Cardiac septum (tissue), 1 donor: ENCODE data around the gene RHOT1. TPM values are rescaled to one million over a fixed set of nuclear protein-coding genes. Genes with fewer than 3 reads are reported as not detected.
"Not testable (repeated sequence)": the region's sequence is repeated elsewhere in the genome, so short reads cannot be mapped to it uniquely, and the experiment has no call there.

Experiments used
- DNase-seq: peaks from one replicate; pipeline ENCODE4 v3.0.0-alpha.2; 2020; ENCODE audit warnings: low spot score
- intact Hi-C: fragments of 100-400 bp; cut with DNase I; formaldehyde crosslinking; loops from one replicate; pipeline ENCODE4 v1.14.0; 2022
- long read RNA-seq: library from polyadenylated mRNA; unstranded; transcript quantifications from one replicate; pipeline ENCODE4 v2.0.0, GENCODE V29; 2021
- total RNA-seq: library from RNA; stranded (reverse); fragmentation: NEBNext Ultra II Directional; extraction: Animal tissue kit (Norgen Biotek cat#: 25700); gene quantifications from one replicate; pipeline ENCODE4 v1.2.1, GENCODE V29; 2021
- donor health status: DM: no; HTN: no; CAD: no.

RHOT1 gene
- 39.4 TPM for total RNA-seq
- long read RNA-seq, transcript RHOT1-201 (19 exons, 3,133 nt): major isoform, 12 of 44 reads
- long read RNA-seq, transcript RHOT1-205 (20 exons, 2,516 nt): minor isoform, 6 of 44 reads
- long read RNA-seq, partial matches to known transcripts: 15 of 44 reads
- long read RNA-seq, other reads (novel, unspliced or antisense): 11 of 44 reads

GRCh38 chr17:32142038-32142856 lies at the start of gene RHOT1:
RHOT1 (plus strand) TSS chr17:32142502; CDS start chr17:32142693, 191 bp downstream.
- peak; percentile 88 for DNase-seq
- intact Hi-C loops: loop anchor here (10.0 kb wide), 1 partner anchor 203 kb away; the partner anchor contains the start of gene C17orf75

- intact Hi-C loops: no loop called here
- DNase-seq: no peak
Observed at GRCh38 chr17:32099686-32100085, 42.6 kb upstream of the RHOT1 start.

- intact Hi-C loops, DNase-seq: not testable (repeated sequence)
Observed at GRCh38 chr17:32100323-32100722, 42.0 kb upstream of the RHOT1 start.

DNA sequence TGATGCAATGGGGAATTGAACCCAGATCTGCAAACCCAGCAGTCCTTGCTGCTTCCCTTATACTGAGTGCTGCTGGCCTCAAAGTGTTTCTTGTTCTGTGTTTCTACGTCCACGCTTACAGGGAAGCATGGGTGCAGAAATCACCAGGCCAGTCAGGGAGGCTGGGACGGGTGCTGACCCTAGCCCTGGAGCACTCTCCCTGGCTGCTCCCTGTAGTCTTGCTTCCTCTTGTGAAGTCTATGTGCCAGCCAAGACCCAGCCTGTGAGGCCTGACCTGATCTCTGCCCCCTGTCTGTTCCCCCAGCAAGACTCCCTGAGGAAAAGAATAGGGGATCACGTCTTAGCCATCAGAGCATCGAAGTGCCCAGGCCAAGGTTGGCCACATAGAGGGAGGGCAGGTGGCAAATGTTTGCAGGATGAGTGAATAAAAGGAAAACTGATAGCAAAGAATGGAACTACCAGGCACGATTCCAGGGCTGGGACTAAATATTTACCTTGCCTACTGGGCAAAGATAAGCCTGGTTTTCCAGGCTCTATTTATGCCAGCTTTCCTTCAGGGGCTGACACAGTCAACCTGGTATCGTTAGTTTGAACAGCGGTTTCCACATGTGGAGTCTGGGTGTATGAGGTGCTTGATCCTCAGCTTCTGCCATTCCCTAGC lies 41.2 kb upstream of the RHOT1 start:
- intact Hi-C loops: no loop called here
- DNase-seq: no peak

GRCh38 chr17:32102172-32102571 lies 40.1 kb upstream of the RHOT1 start:
- intact Hi-C loops: no loop called here
- no peak for DNase-seq

GRCh38 chr17:32102646-32103186 lies 39.6 kb upstream of the RHOT1 start:
- intact Hi-C loops: no loop called here
- DNase-seq: no peak

DNA sequence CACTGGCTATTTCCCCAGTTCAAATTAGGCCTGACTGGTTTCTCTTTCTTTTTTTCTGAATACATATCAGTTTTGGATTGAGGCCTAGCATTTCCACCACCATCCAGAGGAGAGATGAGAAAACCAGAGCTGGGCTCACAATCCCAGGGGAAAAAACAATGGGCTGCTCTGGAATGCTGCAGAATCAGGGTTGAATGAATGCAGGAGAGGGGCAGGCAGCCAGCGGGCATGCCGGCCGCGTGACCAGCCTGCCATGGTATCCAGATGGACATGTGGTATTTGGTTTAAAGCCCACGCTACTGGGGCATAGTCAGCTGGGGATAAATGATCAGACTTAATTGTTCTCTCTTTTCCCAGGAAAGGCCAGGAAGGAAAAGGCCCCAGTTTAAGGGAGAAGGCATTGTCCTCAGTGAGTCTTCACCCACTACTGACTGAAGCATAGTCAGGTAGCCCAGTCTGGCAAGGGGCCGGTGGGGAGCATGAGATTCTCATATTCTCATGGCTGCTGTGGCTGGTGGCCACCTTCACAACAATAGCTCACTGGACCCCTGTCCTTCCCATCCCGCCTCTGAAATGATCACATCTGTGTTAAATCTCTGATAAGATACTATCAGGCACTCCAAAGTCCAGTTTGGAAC lies 38.7 kb upstream of the RHOT1 start:
- no peak for DNase-seq
- intact Hi-C loops: no loop called here

- intact Hi-C loops: no loop called here
- no peak for DNase-seq
Observed at GRCh38 chr17:32104158-32104557, 38.1 kb upstream of the RHOT1 start.

- intact Hi-C loops, DNase-seq: not testable (repeated sequence)
Observed at GRCh38 chr17:32106471-32106981, 35.8 kb upstream of the RHOT1 start.

- intact Hi-C loops, DNase-seq: not testable (repeated sequence)
Observed at GRCh38 chr17:32107194-32107593, 35.1 kb upstream of the RHOT1 start.

- intact Hi-C loops: no loop called here
- DNase-seq: no peak
Observed at GRCh38 chr17:32110596-32110995, 31.7 kb upstream of the RHOT1 start.

GRCh38 chr17:32111141-32111771 lies 31.0 kb upstream of the RHOT1 start:
- intact Hi-C loops: no loop called here

GRCh38 chr17:32112416-32112815 lies 29.9 kb upstream of the RHOT1 start:
- DNase-seq: no peak

More at GRCh38 chr17:32111141-32111771, 31.0 kb upstream of the RHOT1 start:
- no peak for DNase-seq

GRCh38 chr17:32114536-32114935 lies 27.8 kb upstream of the RHOT1 start:
- intact Hi-C loops: no loop called here
- DNase-seq: no peak

More at GRCh38 chr17:32112416-32112815, 29.9 kb upstream of the RHOT1 start:
- intact Hi-C loops: no loop called here

- intact Hi-C loops, DNase-seq: not testable (repeated sequence)
Observed at GRCh38 chr17:32115546-32115945, 26.8 kb upstream of the RHOT1 start.

GRCh38 chr17:32116937-32117336 lies 25.4 kb upstream of the RHOT1 start:
- intact Hi-C loops: no loop called here

GRCh38 chr17:32117399-32117798 lies 24.9 kb upstream of the RHOT1 start:
- DNase-seq: no peak

More at GRCh38 chr17:32116937-32117336, 25.4 kb upstream of the RHOT1 start:
- no peak for DNase-seq

GRCh38 chr17:32118088-32118487 lies 24.2 kb upstream of the RHOT1 start:
- intact Hi-C loops, DNase-seq: not testable (repeated sequence)

More at GRCh38 chr17:32117399-32117798, 24.9 kb upstream of the RHOT1 start:
- intact Hi-C loops: no loop called here

GRCh38 chr17:32118835-32119234 lies 23.5 kb upstream of the RHOT1 start:
- DNase-seq: no peak
- intact Hi-C loops: no loop called here
